PFSK-1 (cell line): ENCODE measurements around the gene CORO2B.

Experiments used
- FOXP2 ChIP-seq: optimal IDR thresholded peaks from 2 replicates; pipeline ENCODE3; 2011; ENCODE audit warnings: borderline replicate concordance, control low read depth, inconsistent platforms; ENCODE audit not compliant: insufficient read depth; ENCODE audit errors: extremely low read length, extremely low read depth
- POLR2AphosphoS5 ChIP-seq: IDR thresholded peaks from 2 replicates; pipeline ENCODE4 v1.6.1; 2012; ENCODE audit warnings: low read depth, mild to moderate bottlenecking, control low read depth, low read length, moderate library complexity
- SIN3A ChIP-seq: IDR thresholded peaks from 2 replicates; pipeline ENCODE4 v1.6.1; 2012; ENCODE audit warnings: mild to moderate bottlenecking, low read length, moderate library complexity, borderline replicate concordance; ENCODE audit not compliant: insufficient read depth
- TAF1 ChIP-seq: IDR thresholded peaks from 2 replicates; pipeline ENCODE4 v1.6.1; 2012; ENCODE audit warnings: low read length, control low read depth, borderline replicate concordance; ENCODE audit not compliant: insufficient read depth
- TF ChIP-seq, protein P1 (sequence below), 2 experiments: IDR thresholded peaks; 2 replicates each; pipeline versions ENCODE4 v1.6.1 to v1.8.0; 2011 to 2012; ENCODE audit warnings: low read depth in 2 of 2, low read length in 2 of 2, control low read depth in 1 of 2, inconsistent platforms in 1 of 2, mild to moderate bottlenecking in 1 of 2, moderate library complexity in 1 of 2; ENCODE audit not compliant: insufficient read depth in 1 of 2

Gene CORO2B

DNA sequence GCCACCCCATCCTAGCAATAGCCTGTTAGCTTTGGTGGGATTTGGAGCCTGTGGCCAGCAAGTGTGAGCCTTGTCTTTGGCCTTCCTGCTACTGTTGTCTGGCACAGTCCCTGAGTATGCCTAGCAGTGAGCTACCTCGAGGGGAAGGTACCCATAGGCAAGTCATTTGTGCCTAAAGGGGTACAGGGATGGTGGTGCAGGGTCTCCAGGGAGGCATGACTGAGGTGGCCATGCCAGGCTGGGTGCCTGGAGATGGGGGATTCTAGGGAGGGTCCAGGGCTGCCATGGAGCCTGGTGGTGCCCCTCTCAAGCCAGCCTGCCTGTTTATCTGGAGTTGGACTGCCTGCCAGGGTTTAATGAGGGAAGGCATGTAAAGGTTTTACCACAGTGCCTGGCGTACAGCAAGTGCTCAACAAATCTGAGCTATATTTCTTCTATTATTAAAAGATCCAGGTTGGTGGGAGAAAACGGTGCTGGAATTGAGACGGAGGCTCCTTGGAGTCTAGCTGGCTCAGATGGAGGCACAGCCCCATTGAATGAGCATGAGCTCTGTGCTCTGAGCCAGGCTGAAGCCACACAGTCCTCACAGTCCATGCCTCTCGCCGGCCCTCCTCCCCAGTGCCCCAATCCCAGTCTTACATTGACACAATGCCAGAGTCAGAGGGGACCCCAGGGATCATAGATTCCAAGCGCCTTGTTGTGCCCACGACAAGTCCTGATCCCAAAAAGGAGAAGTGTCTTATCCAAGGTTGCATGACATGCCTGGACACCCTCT, 76.2 kb downstream of the CORO2B start:
- TF ChIP-seq TAF1 (no peak), SIN3A (no peak), POLR2AphosphoS5 (no peak), FOXP2 (no peak)
- TF ChIP-seq, protein P1, sequence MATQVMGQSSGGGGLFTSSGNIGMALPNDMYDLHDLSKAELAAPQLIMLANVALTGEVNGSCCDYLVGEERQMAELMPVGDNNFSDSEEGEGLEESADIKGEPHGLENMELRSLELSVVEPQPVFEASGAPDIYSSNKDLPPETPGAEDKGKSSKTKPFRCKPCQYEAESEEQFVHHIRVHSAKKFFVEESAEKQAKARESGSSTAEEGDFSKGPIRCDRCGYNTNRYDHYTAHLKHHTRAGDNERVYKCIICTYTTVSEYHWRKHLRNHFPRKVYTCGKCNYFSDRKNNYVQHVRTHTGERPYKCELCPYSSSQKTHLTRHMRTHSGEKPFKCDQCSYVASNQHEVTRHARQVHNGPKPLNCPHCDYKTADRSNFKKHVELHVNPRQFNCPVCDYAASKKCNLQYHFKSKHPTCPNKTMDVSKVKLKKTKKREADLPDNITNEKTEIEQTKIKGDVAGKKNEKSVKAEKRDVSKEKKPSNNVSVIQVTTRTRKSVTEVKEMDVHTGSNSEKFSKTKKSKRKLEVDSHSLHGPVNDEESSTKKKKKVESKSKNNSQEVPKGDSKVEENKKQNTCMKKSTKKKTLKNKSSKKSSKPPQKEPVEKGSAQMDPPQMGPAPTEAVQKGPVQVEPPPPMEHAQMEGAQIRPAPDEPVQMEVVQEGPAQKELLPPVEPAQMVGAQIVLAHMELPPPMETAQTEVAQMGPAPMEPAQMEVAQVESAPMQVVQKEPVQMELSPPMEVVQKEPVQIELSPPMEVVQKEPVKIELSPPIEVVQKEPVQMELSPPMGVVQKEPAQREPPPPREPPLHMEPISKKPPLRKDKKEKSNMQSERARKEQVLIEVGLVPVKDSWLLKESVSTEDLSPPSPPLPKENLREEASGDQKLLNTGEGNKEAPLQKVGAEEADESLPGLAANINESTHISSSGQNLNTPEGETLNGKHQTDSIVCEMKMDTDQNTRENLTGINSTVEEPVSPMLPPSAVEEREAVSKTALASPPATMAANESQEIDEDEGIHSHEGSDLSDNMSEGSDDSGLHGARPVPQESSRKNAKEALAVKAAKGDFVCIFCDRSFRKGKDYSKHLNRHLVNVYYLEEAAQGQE (IDR thresholded peaks at IDR 0.05; ENCODE audit: insufficient read depth in 1 of 2, low read depth in 2 of 2, low read length in 2 of 2), result no peak

DNA sequence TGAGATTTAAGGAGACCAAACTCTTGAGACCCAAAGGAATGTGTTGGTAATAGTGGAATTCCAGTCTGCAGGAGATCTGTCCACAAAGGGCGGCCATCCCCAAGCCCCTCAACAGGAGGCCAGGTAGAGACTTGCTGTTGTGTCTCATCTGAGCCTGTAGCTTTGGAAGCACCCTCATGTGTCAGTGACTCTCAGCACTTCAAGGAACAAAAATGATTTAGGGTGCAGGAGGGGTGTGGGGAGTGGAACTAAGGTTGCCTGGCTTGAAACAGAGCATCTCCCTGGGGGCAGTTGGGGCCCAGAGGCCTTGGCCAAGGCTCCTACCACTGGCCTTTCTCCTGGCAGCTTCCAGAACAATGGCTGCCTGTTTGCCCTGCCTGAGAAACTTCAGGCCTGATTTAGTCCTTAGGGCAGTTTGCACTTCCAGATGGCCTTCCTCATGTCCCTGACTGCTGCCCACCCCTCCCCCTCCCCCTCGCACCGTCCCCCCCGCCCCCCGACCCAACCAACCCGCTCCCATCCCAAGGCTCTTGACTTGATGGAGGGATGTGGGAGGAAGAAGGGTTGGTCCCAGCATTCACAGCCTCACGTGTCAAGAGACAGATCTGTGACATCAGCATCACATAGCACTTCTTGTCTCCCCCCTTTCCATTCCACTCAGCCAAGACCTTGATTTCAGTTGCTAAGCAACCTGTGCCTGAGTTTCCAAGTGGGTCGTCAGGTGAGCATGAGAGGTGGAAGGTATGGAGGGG, 77.1 kb downstream of the CORO2B start:
- no peak for TF ChIP-seq POLR2AphosphoS5
- TF ChIP-seq TAF1, result no peak
- TF ChIP-seq, protein P1 (IDR thresholded peaks at IDR 0.05; ENCODE audit: insufficient read depth in 1 of 2, low read depth in 2 of 2, low read length in 2 of 2), result no peak
- no peak for TF ChIP-seq FOXP2
- TF ChIP-seq SIN3A, result no peak

DNA sequence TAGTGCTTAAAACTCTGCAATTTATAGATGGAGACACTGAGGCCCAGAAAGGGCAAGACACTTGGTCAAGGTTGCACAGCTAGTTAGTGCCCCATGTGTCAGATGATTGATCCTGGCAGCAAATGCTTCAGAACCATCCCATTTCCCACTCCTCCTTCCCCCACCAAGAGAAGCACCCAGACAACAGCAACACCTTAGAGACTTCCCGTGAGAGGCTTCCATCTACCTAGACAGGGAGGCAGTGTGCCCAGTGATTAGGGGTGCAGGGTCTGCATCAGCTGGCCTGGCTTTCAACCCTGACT, 77.6 kb downstream of the CORO2B start:
- TF ChIP-seq, protein P1 (IDR thresholded peaks at IDR 0.05; ENCODE audit: insufficient read depth in 1 of 2, low read depth in 2 of 2, low read length in 2 of 2), result no peak
- no peak for TF ChIP-seq POLR2AphosphoS5
- TF ChIP-seq SIN3A, result no peak
- no peak for TF ChIP-seq TAF1
- no peak for TF ChIP-seq FOXP2

DNA sequence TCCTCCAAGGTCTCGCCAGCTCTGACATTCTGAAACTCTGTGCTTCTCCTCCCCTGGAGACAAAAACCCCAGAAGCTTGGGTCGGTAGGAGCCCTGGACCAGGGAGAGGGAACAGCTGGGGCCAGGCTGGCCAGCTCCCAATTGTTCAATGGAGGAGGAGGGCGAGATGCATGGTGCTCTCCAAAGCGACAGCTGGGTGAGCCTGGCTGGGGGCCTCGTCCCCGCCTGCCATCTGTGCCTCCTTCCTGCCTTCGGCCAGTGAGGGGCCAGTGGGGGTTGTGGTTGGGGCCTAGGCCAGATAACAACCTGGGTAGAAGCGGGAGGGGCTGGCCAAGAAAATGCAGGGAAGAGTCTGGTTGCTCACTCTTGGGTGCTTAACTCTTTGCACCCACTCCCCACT, 79.4 kb downstream of the CORO2B start:
- TF ChIP-seq FOXP2 (no peak), POLR2AphosphoS5 (no peak), TAF1 (no peak), SIN3A (no peak)
- TF ChIP-seq, protein P1 (IDR thresholded peaks at IDR 0.05; ENCODE audit: insufficient read depth in 1 of 2, low read depth in 2 of 2, low read length in 2 of 2), result no peak
